GM12878 (cell line): ENCODE measurements around the gene DIRAS1. TPM values are rescaled to one million over a fixed set of nuclear protein-coding genes. Genes with fewer than 3 reads are reported as not detected.
A peak's percentile ranks its signal among the peaks of the same experiment; 100 is the strongest.

Source experiments
- ATAC-seq: fragments of 200-7000 bp; cut with Tn5 transposase; 3 replicates; pipeline ENCODE4 v1.9.1; 2020; ENCODE audit warnings: mild to moderate bottlenecking, moderate library complexity
- BruUV-seq: library from RNA; stranded (reverse); fragments of 400-500 nt; replicated peaks from 2 replicates; lab custom pipeline; 2021; lab: Mats Ljungman, UMichigan
- CTCF ChIA-PET: fragments of 300-600 bp; sonication (Branson Sonifier 250); formaldehyde crosslinking; extraction: SDS; loops from one replicate; lab custom pipeline; 2021; ENCODE audit warnings: inconsistent platforms; lab: Yijun Ruan, JAX
- POLR2A ChIA-PET: fragments of 350-600 bp; formaldehyde crosslinking; extraction: SDS; loops from one replicate; lab custom pipeline; 2021; ENCODE audit warnings: inconsistent platforms; lab: Charles Lee
- RAD21 ChIA-PET: fragments of 300-600 bp; sonication (Branson Sonifier 250); formaldehyde crosslinking; loops from one replicate; lab custom pipeline; 2023; ENCODE audit warnings: antibody characterized with exemption; ENCODE audit not compliant: unreplicated experiment; lab: Charles Lee
- SMC1A ChIA-PET: fragments of 300-600 bp; sonication (Branson Sonifier 250); formaldehyde crosslinking; loops from one replicate; lab custom pipeline; 2023; ENCODE audit not compliant: unreplicated experiment, uncharacterized antibody; lab: Charles Lee
- DNase-seq: peaks from one replicate; pipeline ENCODE4 v3.0.0-alpha.2; 2011; ENCODE audit warnings: low read depth, low spot score
- FAIRE-seq: peaks from 3 replicates; lab custom pipeline; 2011; peaks lifted over from hg19 to GRCh38; lab: Jason Lieb, UNC
- H2AFZ ChIP-seq: 2 replicates; pipeline ENCODE4 v1.6.0; 2011; ENCODE audit warnings: low read depth, low read length, control low read depth; ENCODE audit not compliant: control insufficient read depth
- H3K27ac ChIP-seq: 2 replicates; pipeline ENCODE4 v1.5.1; 2011; ENCODE audit warnings: control low read depth; ENCODE audit not compliant: control insufficient read depth, insufficient read depth
- H3K27me3 ChIP-seq, 2 experiments: replicated peaks in 1 of 2; 2 replicates each; pipeline versions ENCODE4 v1.6.0 to v1.6.1; 2011; ENCODE audit warnings: low read length in 1 of 2; ENCODE audit not compliant: control insufficient read depth in 2 of 2, insufficient read depth in 2 of 2
- H3K36me3 ChIP-seq, 2 experiments: 2 replicates each; pipeline ENCODE4 v1.5.1; 2011; ENCODE audit warnings: low read length in 1 of 2; ENCODE audit not compliant: control insufficient read depth in 2 of 2, insufficient read depth in 2 of 2
- H3K4me1 ChIP-seq: 2 replicates; pipeline ENCODE4 v1.6.1; 2011; ENCODE audit warnings: mild to moderate bottlenecking, low read length, moderate library complexity, mixed read lengths; ENCODE audit not compliant: control insufficient read depth, insufficient read depth
- H3K4me2 ChIP-seq: 2 replicates; pipeline ENCODE4 v1.6.0; 2011; ENCODE audit warnings: control low read depth; ENCODE audit not compliant: control insufficient read depth, insufficient read depth
- H3K4me3 ChIP-seq: fragments of 200-600 bp; sonication (generic); 2 replicates; pipeline ENCODE4 v1.5.1; 2016
- H3K79me2 ChIP-seq: 2 replicates; pipeline ENCODE4 v1.6.0; 2011; ENCODE audit warnings: low read length; ENCODE audit not compliant: control insufficient read depth, insufficient read depth
- H3K9ac ChIP-seq: 2 replicates; pipeline ENCODE4 v1.8.0; 2011; ENCODE audit warnings: low read length, control low read depth, mixed read lengths; ENCODE audit not compliant: control insufficient read depth, insufficient read depth
- H3K9me3 ChIP-seq: replicated peaks from 3 replicates; pipeline ENCODE4 v1.5.1; 2011; ENCODE audit warnings: mild to moderate bottlenecking, low read length; ENCODE audit not compliant: control insufficient read depth, insufficient read depth
- H4K20me1 ChIP-seq: 2 replicates; pipeline ENCODE4 v1.6.0; 2011; ENCODE audit not compliant: control insufficient read depth, insufficient read depth
- ATF7 ChIP-seq: fragments of 450-650 bp; IDR thresholded peaks from 2 replicates; pipeline ENCODE4 v1.6.1; 2016; ENCODE audit warnings: low read depth, mild to moderate bottlenecking
- BCL3 ChIP-seq: IDR thresholded peaks from 2 replicates; pipeline ENCODE4 v1.6.1; 2011; ENCODE audit warnings: borderline replicate concordance, low read depth, mild to moderate bottlenecking, moderate library complexity, low read length; ENCODE audit not compliant: insufficient read depth, poor library complexity, severe bottlenecking
- CBX3 ChIP-seq: fragments of 200-600 bp; sonication (generic); IDR thresholded peaks from 2 replicates; pipeline ENCODE4 v1.6.1; 2016; ENCODE audit warnings: low read depth, borderline replicate concordance
- ELK1 ChIP-seq: IDR thresholded peaks from 2 replicates; pipeline ENCODE4 v1.6.1; 2012; ENCODE audit warnings: low read depth, low read length, improper control_type of control experiment
- ESRRA ChIP-seq: IDR thresholded peaks from 2 replicates; pipeline ENCODE4 v1.6.1; 2012; ENCODE audit warnings: mild to moderate bottlenecking, low read length, improper control_type of control experiment
- MAX ChIP-seq: IDR thresholded peaks from 2 replicates; pipeline ENCODE4 v1.6.1; 2012; ENCODE audit warnings: low read depth, low read length, improper control_type of control experiment
- MEF2B ChIP-seq: fragments of 450-650 bp; IDR thresholded peaks from 2 replicates; pipeline ENCODE4 v1.6.1; 2018; ENCODE audit warnings: mild to moderate bottlenecking, moderate library complexity; ENCODE audit not compliant: partially characterized antibody, poor library complexity, severe bottlenecking
- MTA2 ChIP-seq: fragments of 450-650 bp; IDR thresholded peaks from 2 replicates; pipeline ENCODE4 v1.6.1; 2016; ENCODE audit warnings: low read depth, mild to moderate bottlenecking, moderate library complexity
- NFYB ChIP-seq: IDR thresholded peaks from 2 replicates; pipeline ENCODE4 v1.6.1; 2011; ENCODE audit warnings: low read depth, mild to moderate bottlenecking, low read length, improper control_type of control experiment, moderate library complexity; ENCODE audit not compliant: insufficient read depth
- PBX3 ChIP-seq: IDR thresholded peaks from 2 replicates; pipeline ENCODE4 v1.6.1; 2011; ENCODE audit warnings: mild to moderate bottlenecking, low read depth, low read length, moderate library complexity; ENCODE audit not compliant: insufficient replicate concordance
- PKNOX1 ChIP-seq: fragments of 450-650 bp; IDR thresholded peaks from 2 replicates; pipeline ENCODE4 v1.6.1; 2016; ENCODE audit warnings: mild to moderate bottlenecking
- PML ChIP-seq: IDR thresholded peaks from 2 replicates; pipeline ENCODE4 v1.6.1; 2012; ENCODE audit warnings: low read length, inconsistent platforms
- RCOR1 ChIP-seq: conservative IDR thresholded peaks from 2 replicates; pipeline ENCODE4 v1.6.1; 2012; ENCODE audit warnings: low read depth, low read length, improper control_type of control experiment
- SMAD5 ChIP-seq: IDR thresholded peaks from 2 replicates; pipeline ENCODE4 v1.6.1; 2016; ENCODE audit warnings: antibody characterized with exemption, low read depth
- TCF3 ChIP-seq: IDR thresholded peaks from 2 replicates; pipeline ENCODE4 v1.6.1; 2012; ENCODE audit warnings: low read depth, mild to moderate bottlenecking, low read length, borderline replicate concordance; ENCODE audit not compliant: insufficient read depth
- ZNF274 ChIP-seq: IDR thresholded peaks from one replicate; pipeline ENCODE4 v1.8.0; 2011; ENCODE audit not compliant: insufficient read length, insufficient read depth
- ZSCAN29 ChIP-seq: fragments of 450-650 bp; IDR thresholded peaks from 2 replicates; pipeline ENCODE4 v1.6.1; 2017; ENCODE audit warnings: mild to moderate bottlenecking, moderate library complexity
- WGBS: methylation state at CpG from one replicate; pipeline ENCODE4 v1.1.6; 2016; ENCODE audit warnings: low lambda C conversion rate; ENCODE audit not compliant: insufficient replicate concordance, insufficient coverage; ENCODE audit errors: missing lambda C conversion rate; 5-methylcytosine and 5-hydroxymethylcytosine counted together
- in situ Hi-C: fragments of 300-500 bp; cut with MboI; formaldehyde crosslinking; loops from 9 replicates; pipeline ENCODE4 v1.14.3; 2018; ENCODE audit warnings: mixed read lengths
- intact Hi-C: fragments of 100-400 bp; cut with micrococcal nuclease; formaldehyde crosslinking; loops from one replicate; pipeline ENCODE4 v1.14.2; 2022; ENCODE audit not compliant: unreplicated experiment
- polyA plus RNA-seq, 11 experiments: library from polyadenylated mRNA; depleted of rRNA in 4 of 11; unstranded in 6 of 11; stranded (reverse) in 5 of 11; fragments of >200 nt; fragmentation: Nextera tagmentation in 4 of 11; fragmentation: Illumina TruSeq in 1 of 11; extraction: Ambion mirVana in 4 of 11; extraction: Trizol in 1 of 11; gene quantifications; 1 replicate in 1 of 11; 2 replicates in 10 of 11; pipeline versions ENCODE4 v1.2.1 to v1.2.3, GENCODE V29; 2011 to 2016; ENCODE audit warnings: inconsistent platforms in 2 of 11, missing spikeins in 2 of 11, low read depth in 1 of 11
- total RNA-seq, 4 experiments: library from RNA; depleted of rRNA in 3 of 4; stranded (reverse); fragments of >200 nt in 3 of 4; fragmentation: Illumina TruSeq in 1 of 4; extraction: Trizol in 1 of 4; gene quantifications; 2 replicates each; pipeline versions ENCODE4 v1.2.1 to v1.2.3, GENCODE V29; 2013 to 2021

DIRAS1 gene
- total and polyA plus RNA-seq, 10 of the 15 experiments (the other 5 are each of a cell fraction or from before 2014, with no cell fraction given): 0.04 to 0.18 (median 0.08) TPM; not detected in 3

GRCh38 chr19:2733930-2734588 lies 12.9 kb upstream of the DIRAS1 start:
- TF ChIP-seq SMAD5 (no peak), MTA2 (no peak), PBX3 (peak; percentile 38), TCF3 (0 out of 2 replicates have a peak, but pooled peaks have one; percentile 58), PKNOX1 (no peak), NFYB (no peak), RCOR1 (no peak), MAX (no peak), ZSCAN29 (no peak), ATF7 (no peak), PML (no peak), ESRRA (no peak), BCL3 (peak; percentile 39), ZNF274 (no peak), CBX3 (no peak), ELK1 (no peak), MEF2B (no peak)
- H2AFZ ChIP-seq: no peak overlapping the region
- no peaks in the 10 kb centered on the region for H4K20me1 ChIP-seq
- no peak overlapping the region for H3K4me3 ChIP-seq
- RAD21 ChIA-PET: no interaction called here
- H3K27me3 ChIP-seq: no peaks in the 10 kb centered on the region
- no peak overlapping the region for H3K4me2 ChIP-seq
- H3K9ac ChIP-seq: no peak overlapping the region
- no peak overlapping the region for H3K27ac ChIP-seq
- in situ Hi-C loops: no loop called here
- peaks cover 8% of the 10 kb centered on the region; the same call in 2 of the 3 replicates for H3K9me3 ChIP-seq
- DNase-seq: no peak
- intact Hi-C loops: no loop called here
- H3K36me3 ChIP-seq: peaks cover 11 to 15% of the 10 kb centered on the region in 2 experiments; a peak in 3 of 4 replicates
- ATAC-seq: no peak
- 91% methylated on average over 35 of the region's 35 CpGs for WGBS
- SMC1A ChIA-PET: interaction anchor here (0.9 kb wide), 1 partner anchor 35 kb away, joined by 3 read pairs; no protein-coding TSS in a partner anchor
- POLR2A ChIA-PET: interaction anchor here (0.6 kb wide), 1 partner anchor 26 kb away, joined by 3 read pairs; no protein-coding TSS in a partner anchor
- peaks cover 9% of the 10 kb centered on the region for H3K79me2 ChIP-seq
- BruUV-seq: no TSS peak
- CTCF ChIA-PET: no interaction called here
- H3K4me1 ChIP-seq: no peaks in the 10 kb centered on the region
- FAIRE-seq: no peak
